Frontal cortex (tissue), 4 donors: Measurements from ENCODE around the gene POFUT1. TPM values are rescaled to one million over a fixed set of nuclear protein-coding genes. Genes with fewer than 3 reads are reported as not detected.

Experiments used
- DNase-seq, 2 donors: peaks; one replicate each; pipeline ENCODE4 v3.0.0; 2012; ENCODE audit warnings: low spot score in 2 of 2
- FAIRE-seq: peaks from 2 replicates; lab custom pipeline; 2012; peaks lifted over from hg19 to GRCh38; lab: Jason Lieb, UNC
- total RNA-seq: library from RNA; depleted of rRNA; stranded (reverse); fragments of >200 nt; gene quantifications from one replicate; pipeline ENCODE4 v1.2.3, GENCODE V29; 2014
- donor health status: control.
- donor health status: control.
- donor health status: control.

The POFUT1 gene
- total RNA-seq, 1 donor from 2014 or later: 14.7 TPM

DNA sequence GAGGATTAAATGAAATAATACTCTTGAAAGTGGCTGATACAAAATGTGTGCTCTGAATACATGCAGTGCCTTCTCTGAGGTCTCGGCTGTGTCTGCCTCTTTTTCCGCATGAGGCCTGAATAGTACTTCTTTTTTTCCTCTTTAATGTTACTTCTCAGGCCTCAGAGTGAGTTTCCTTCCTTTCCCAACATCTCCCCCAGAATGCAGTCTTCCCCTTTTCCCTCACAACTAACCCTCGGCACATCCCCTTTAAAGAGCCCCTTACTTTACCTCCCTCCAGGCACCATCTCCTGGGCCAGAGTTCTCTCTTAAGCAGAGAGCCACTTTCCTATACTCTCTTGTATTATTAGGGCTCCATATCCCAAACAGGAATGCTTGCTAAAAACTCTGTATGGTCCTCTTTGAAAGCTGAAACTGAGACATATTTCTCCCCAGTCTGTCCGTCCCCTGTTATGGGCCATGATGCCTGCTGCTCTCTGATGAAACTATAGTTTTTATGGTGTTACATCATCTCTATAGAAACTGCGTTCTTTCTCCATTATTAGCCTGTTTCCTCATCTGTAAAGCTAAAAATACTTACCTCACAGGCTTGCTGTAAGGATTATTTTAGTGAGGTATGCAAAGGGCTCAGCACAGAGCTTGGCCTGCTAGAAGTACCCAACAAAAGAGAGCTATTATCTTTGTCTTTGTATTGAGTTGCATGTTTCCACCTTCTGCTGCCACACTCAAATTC lies 2.4 kb upstream of the POFUT1 start:
- FAIRE-seq: no peak
- no peak for DNase-seq

DNA sequence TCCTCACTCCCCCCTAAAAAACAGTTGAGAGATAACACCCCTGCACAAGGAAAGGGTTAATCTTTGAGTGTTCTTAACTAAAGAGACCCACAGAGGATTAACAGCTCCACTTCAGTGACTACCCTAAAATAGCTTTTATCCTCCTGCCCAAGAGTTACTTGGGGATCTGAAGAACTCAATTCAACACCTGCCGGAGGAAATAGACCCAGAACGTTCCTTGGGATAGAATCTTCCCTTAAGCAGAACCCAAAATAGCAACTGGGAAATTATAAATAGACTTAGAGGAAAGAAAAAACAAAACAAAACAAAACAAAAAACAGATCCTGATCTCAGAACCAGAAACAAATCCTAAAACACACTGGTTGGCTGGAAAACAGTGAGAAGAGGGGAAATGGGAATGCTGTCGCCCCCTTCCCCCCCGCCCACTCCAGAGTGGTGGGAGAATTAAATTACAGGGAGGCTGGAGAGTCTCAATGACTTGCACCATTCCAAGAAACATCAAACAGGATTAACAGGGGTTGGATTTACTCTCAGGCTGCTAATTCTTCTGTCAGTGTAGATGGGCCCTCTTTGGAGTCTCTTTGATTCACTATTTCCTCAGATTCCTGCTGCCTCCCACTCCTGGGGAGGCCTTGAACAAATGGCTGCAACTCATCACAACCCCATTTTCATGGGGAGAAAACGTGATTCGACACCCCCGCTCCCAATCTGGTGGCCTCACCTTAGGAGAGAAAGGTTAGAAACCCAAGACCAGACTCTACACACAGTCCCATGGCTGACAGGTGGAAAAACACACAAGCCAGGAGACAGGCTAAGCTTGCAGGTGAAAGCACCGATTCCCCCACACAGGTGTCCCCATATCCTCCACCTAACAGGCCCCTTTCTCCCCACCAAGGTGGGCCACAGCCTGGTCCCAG lies 1.6 kb upstream of the POFUT1 start:
- no peak for DNase-seq
- FAIRE-seq: no peak

DNA sequence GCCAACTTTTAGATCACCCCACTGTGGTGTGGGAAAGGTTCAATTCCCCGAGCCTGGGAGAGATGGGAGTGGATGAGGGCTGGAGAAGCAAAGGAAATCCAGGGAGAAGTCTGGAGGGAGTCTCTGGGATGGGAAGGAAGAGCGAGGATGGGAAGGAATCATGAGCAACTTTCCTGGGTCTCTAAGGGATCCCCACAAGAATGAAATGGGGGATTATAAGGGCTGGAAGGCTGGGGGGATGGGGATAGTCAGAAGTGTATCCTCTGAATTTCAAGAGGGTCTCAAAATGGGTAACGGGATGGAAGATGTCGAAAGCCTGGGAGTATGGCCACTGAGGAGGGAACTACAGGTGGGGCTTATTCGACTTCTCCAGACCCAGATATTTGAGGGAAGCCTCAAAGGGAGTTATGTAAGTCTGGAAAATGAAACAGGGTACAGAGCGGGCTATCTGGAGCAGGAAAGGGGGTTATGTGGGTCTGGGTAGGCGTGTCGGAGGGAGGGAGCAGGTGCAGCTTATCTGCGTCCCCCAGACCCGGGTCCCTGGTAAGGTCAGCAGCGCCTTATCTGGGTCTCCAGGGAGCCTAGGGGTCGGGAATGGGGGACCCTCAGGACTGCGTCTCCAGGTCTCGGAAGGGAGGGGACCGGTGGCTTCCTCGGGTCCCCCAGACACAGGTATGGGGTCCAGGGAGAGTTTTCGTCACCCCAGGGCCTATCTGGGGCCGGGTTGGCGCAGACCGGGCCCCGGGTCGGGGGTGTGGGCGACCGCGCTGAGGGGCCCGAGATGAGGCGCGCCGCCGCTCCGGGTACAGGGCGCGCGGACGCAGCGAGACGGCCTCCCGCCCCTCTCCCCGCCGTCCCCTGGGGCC lies 687 bp upstream of the POFUT1 start:
- FAIRE-seq: no peak

DNA sequence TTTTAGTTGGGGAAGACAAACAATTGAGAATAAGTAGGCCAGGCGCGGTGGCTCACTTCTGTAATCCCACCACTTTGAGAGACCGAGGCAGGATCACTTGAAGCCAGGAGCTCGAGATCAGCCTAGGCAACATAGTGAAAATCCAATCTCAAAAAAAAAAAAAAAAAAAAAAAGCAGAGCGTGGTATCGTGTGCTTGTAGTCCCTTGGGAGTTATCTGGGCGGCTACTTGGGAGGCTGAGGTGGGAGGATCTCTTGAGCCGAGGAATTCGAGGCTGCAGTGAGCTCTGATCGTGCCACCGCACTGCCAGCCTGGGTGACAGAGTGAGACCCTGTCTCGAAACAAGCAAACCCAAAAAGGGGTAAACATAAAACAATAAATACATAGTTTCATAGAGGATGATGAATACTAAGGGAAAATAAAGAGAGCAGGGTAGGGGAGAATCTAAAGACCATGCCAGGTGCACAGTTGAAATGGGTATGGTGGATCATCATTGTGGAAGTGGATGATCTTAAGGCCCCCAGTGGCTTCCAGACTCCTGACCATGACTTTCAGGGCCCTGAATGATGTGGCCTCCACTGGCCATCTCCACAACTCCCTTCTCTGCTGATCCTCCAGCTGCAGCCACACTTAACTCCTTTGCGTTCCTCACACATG lies 947 bp downstream of the POFUT1 start:
- no peak for DNase-seq
- no peak for FAIRE-seq

More for the DNA sequence above, 687 bp upstream of the POFUT1 start:
- DNase-seq: peak in 1 of 2 donors; percentile 34

DNA sequence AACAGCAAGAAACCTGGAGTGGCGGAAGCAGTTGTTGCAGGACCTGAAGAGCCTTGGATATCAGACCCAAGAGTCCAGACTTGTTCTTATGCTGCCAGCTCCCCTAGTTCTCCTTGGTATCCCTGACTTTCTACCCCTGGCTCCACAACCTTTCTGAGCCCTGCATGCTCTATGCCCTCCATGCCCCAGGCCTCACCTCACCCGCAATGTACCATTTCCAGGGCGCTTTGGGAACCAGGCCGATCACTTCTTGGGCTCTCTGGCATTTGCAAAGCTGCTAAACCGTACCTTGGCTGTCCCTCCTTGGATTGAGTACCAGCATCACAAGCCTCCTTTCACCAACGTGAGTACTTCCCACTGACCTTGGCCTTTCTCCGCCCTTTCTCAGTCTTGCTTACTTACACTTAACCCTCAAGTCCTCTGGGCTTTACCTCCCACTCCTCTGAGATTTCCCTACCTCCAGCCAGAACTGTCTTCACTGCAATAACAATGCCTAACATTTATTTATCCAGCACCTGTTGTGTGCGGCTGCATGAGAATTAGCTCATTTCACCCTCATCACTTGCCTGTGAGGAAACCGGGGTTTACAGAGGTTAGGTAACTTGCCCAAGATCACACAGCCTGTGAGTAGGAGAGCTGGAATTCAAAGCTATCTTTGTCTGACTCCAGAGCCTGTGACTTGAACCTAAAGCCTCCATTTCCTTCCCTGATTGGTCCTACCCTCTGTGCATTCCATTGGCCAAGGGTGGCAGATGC lies 2.3 kb downstream of the POFUT1 start:
- FAIRE-seq (no peak), DNase-seq (no peak)

DNA sequence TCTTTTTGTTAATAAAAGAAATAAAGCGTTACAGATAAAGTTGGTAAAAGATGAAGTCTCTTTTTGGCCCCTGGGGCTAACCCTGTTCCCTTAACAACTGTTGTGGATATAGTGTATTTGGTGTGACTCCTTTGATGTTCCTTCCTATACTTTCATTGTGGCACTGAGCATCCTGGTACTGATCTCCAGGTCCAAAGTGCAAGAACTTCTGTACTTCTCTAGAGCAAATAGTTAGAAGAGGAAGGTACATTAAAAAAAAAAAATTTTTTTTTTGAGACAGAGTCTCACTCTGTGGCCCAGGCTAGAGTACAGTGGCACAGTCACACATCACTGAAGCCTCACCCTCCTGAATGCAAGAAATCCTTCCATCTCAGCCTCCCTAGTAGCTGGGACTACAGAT lies 6.2 kb downstream of the POFUT1 start:
- FAIRE-seq: no peak
- DNase-seq: no peak

DNA sequence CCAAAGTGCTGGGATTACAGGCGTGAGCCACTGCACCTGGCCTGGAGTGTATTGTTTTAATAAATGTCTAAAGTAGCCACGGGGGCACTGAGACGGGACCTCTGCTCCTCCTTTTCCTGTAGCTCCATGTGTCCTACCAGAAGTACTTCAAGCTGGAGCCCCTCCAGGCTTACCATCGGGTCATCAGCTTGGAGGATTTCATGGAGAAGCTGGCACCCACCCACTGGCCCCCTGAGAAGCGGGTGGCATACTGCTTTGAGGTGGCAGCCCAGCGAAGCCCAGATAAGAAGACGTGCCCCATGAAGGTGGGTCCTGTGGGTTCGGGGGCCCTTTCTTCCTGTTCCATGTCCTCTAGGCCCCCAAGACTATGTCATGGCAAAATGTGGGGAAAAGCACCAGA lies 7.5 kb downstream of the POFUT1 start:
- DNase-seq (no peak), FAIRE-seq (no peak)

DNA sequence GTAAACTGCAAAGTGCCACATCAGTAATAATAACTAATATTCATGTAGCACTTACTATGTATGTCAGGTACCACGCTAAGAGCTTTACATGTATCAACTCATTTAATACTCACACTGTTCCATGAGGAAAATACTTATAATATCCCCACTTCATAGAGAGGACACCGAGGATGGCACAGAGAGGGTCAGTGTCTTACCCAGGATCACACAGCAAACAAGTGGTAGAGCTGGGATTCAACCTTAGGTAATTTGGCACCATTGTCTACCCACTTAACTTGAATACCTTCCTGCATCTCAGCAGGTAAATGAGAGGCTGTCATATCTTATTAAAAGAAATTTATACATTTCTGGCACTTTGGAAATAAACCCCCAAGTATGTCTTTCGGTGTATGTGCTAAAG lies 8.0 kb downstream of the POFUT1 start:
- FAIRE-seq (no peak), DNase-seq (no peak)

DNA sequence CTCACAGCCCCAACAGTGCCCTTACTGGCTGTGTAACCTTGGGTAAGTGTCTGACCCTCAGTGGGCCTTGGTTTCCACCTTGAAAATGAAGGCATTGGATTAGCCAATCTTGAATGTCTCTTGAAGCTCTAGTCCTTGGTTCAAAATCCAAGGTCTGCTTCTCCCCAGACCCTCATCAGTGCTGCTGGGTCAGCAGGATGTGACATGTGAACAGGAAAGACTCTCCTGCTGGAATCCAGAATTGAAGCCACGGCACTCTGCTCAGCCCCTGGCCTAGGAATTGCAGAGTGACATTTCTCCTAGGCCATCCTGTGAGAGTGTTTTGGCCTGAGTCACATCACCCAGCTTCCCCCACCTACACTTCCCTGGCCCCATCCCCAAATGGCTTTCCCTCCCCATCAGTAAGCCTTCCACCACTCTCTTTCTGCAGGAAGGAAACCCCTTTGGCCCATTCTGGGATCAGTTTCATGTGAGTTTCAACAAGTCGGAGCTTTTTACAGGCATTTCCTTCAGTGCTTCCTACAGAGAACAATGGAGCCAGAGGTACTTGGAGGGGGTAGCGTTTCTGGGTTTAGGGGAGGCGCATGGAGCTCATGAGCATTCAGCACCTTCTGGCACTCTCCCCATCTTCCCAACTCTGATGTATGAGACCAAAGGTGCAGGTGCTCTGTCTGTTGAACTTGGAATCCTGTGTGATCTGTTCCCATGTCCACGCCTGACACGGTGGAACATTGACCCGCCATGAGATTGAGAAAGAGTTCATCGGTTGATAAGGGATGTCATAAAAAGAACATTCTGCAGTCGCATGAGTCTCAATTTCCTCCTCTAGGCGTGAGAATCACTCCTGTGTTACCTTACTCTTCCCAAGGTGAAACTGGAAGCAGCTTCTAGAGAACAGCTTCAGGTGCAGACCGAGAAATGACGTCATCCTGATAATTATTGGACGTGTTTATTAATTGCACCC lies 8.8 kb downstream of the POFUT1 start:
- FAIRE-seq (no peak), DNase-seq (no peak)

DNA sequence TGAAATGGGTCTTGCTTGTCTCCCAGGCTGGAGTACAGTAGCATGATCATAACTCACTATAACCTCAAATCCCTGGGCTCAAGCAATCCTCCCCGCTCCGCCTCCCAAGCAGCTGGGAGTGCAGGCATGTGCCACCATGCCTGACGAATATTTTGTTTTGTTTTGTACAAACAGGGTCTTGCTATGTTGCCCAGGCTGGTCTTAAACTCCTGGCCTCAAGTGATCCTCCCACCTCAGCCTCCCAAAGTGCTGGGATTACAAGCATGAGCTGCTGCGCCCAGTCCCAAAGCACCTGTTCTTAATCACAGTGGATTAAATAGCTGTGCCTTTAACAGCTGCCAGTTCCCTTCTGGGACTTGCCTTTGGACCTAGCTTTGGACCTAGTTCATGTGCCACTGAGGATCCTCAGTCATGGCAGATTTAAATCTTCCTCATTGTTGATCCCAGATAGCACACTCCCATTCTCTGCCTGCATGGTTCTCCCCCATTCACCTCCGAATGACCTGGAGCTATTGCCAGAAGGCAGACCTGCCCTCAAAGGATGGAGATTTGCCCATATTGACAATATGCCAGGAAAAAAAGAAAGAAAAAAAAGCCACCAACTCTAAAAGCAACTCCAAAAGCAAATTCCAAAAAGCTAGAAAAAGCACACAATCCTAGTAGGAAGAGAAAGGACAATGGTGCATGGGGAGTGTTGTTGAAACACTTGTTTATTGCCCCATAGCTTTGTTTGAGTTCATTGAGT lies 10.6 kb downstream of the POFUT1 start:
- FAIRE-seq (no peak), DNase-seq (no peak)

DNA sequence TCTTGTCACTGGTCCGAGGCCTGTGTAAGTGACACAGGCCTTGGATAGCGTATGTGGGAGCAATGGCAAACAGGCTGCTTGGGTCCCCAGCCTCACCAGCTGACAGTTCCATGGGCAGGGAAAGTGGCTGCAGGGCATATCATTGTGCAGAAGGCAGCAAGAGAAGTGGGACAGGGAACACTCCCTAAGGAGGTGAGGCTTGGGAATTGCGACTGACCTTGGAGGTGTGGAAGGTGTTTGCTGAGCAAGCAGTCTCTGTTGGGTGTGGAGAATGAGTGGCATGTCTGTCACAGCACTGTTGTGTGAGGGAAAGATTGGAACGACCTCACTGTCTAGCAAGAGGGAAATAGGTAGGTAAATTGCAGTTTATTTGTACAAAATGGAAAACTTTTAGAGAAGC lies 16.8 kb downstream of the POFUT1 start:
- no peak for FAIRE-seq
- DNase-seq: no peak

DNA sequence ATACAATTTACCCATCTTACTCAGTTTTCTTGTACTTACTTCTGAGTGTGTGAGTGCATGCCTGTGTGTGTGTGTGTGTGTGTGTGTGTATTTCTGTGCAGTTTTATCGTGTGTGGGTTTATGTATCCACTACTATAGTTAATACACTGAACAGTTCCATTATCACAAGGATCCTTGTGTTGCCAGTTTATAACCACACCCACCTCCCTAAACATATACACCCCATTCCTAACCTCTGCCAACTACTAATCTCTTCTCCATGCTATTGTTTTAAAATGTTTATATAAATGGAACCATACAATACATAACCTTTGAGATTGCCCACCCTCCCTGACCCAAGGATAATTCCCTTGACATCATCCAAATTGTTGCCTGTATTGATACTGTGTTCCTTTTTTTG lies 18.7 kb downstream of the POFUT1 start:
- FAIRE-seq (no peak), DNase-seq (no peak)

DNA sequence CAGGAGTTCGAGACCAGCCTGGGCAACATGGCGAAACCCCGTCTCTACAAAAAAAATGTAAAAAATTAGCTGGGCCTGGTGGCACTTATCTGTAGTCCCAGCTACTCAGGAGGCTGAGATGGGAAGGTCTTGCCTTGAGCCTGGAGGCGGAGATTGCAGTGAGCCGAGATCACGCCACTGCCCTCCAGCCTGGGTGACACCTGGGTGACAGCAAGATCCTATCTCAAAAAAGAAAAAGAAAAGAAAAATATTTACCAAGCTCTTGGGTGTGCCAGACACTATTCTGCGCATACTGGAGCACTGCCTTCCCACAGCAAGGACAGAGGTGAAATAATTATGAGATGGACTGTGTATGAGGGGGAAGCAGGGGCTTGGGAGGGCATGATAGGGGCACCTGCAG lies 19.6 kb downstream of the POFUT1 start:
- no peak for FAIRE-seq
- DNase-seq: no peak

DNA sequence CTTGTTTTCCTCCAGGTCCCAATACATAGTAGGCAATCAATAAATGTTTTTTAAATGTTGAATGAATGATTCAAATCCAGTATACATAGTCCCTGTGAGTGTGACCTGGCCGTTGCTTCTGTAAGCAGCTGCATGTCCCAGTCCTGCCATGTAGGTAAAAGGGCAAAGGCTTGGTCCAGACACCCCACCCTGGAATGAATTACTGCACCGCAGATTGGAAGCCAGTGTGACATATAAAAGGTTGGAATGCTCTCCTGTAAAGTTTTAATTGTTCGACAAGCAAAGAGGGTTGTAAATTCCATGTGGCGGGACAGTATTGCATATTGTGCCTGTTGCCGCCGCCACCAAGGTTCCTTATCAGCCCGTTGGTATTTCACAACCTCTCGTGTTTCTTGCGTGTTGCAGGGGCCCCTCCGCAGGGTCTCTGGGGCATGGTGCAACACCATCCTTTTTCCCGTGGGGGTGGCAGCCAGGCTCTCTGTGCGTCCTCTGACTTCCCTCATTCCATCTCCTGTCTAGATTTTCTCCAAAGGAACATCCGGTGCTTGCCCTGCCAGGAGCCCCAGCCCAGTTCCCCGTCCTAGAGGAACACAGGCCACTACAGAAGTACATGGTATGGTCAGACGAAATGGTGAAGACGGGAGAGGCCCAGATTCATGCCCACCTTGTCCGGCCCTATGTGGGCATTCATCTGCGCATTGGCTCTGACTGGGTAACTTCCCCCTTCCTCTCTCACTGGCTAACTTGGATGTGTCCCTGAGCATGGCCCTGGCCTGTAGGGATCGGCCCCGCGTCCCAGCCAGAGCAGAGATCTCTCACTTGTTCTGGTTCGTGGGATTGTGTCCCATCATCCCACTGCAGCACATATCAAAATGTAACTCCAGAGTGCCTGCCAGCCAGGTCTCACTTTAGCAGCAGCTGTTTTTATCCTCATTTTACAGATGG lies 20.3 kb downstream of the POFUT1 start:
- DNase-seq (no peak), FAIRE-seq (no peak)

DNA sequence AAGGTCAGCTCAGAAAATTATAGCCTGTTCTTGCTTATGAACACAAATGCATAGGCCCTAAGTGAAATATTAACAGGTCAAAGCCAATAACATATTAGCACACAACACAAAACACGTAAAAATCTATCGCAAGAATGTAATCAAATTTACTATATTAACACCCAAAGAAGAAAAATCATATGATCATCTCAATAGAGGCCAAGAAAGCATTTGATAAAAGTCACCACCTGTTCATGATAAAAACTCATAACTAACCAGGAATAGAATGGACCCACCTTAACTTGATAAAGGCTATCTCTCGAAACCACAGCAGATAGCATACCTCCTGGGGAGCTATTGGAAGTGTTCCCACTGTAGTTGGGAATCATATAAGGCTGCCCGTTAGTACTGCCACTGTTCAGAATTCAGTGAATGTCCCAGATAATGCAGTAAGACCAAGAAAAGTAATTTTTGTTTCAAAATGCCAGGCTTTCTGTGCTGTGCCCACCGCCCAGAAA lies 21.6 kb downstream of the POFUT1 start:
- FAIRE-seq: no peak
- no peak for DNase-seq

DNA sequence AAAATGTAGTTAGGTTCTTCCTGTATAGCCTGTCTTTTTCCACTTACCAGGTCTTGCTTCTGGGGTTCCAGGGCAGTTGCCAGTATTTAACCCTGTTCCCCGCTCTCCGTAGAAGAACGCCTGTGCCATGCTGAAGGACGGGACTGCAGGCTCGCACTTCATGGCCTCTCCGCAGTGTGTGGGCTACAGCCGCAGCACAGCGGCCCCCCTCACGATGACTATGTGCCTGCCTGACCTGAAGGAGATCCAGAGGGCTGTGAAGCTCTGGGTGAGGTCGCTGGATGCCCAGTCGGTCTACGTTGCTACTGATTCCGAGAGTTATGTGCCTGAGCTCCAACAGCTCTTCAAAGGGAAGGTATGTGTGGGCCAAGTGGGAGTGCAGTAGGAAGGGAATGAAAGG lies 23.0 kb downstream of the POFUT1 start:
- FAIRE-seq (no peak), DNase-seq (no peak)
